ENCODE data around the gene ZNF714. TPM values are rescaled to one million over a fixed set of nuclear protein-coding genes. Genes with fewer than 3 reads are reported as not detected.
A peak's percentile ranks its signal among the peaks of the same experiment; 100 is the strongest.

ZNF714 gene
- polyA plus RNA-seq, 1 donor (not counting 4 experiments of a cell fraction or from before 2014, with no cell fraction given) = 8.8 TPM

- Histone ChIP-seq H2AFZ (ENCODE audit: control insufficient read depth, low read length) (no peak overlapping the region), H4K20me1 (ENCODE audit: control insufficient read depth, extremely low read depth, insufficient read depth, low read length) (no peaks in the 10 kb centered on the region), H3K36me3 (ENCODE audit: control insufficient read depth in 2 of 2, extremely low read depth in 1 of 2, insufficient read depth in 2 of 2, low read length in 2 of 2) (peaks cover 10 to 19% of the 10 kb centered on the region in 2 experiments), H3K9ac (ENCODE audit: control insufficient read depth, extremely low read depth, insufficient read depth, low read length) (no peak overlapping the region), H3K9me1 (ENCODE audit: control insufficient read depth, extremely low read depth, insufficient read depth, low read length) (no peaks in the 10 kb centered on the region), H3K4me3 (ENCODE audit: control insufficient read depth in 2 of 3, extremely low read depth in 1 of 3, insufficient read depth in 2 of 3, low read depth in 1 of 3, low read length in 3 of 3) (no peak overlapping the region), H3K27me3 (ENCODE audit: control insufficient read depth, extremely low read depth, insufficient read depth, low read length) (no peaks in the 10 kb centered on the region), H3K27ac (ENCODE audit: control insufficient read depth, insufficient read depth, low read length) (no peak overlapping the region), H3K4me1 (ENCODE audit: control insufficient read depth, extremely low read depth, insufficient read depth, low read length) (no peaks in the 10 kb centered on the region), H3K4me2 (ENCODE audit: control insufficient read depth, extremely low read depth, insufficient read depth, low read depth, low read length) (no peak overlapping the region), H3K9me3 (ENCODE audit: control insufficient read depth, low read depth, low read length) (no peaks in the 10 kb centered on the region), H3K79me2 (ENCODE audit: control insufficient read depth, insufficient read depth, low read length) (peaks cover 32% of the 10 kb centered on the region)
- DNase-seq (ENCODE audit: low read depth, low spot score) (no peak), FAIRE-seq (no peak)
- dilution Hi-C loops (cut with MboI; ENCODE audit: extremely low pct_ligation_motif_present, low sequenced_read_pairs) = no loop called here
- TF ChIP-seq CTCF (optimal IDR thresholded peaks at IDR 0.05 in 1 of 3, IDR thresholded peaks at IDR 0.05 in 1 of 3, conservative IDR thresholded peaks at IDR 0.05 in 1 of 3; ENCODE audit: extremely low read depth in 1 of 3, insufficient read depth in 2 of 3, low read length in 3 of 3) (no peak), EZH2 (IDR thresholded peaks at IDR 0.05; ENCODE audit: low read length) (no peak)
Observed at GRCh38 chr19:21151460-21151859, 69.5 kb downstream of the ZNF714 start.

- DNase-seq (ENCODE audit: low read depth, low spot score) (no peak), FAIRE-seq (peak; percentile 32)
- H3K27me3 ChIP-seq (ENCODE audit: control insufficient read depth, extremely low read depth, insufficient read depth, low read length) = no peaks in the 10 kb centered on the region
- peaks cover 4% of the 10 kb centered on the region for H3K4me1 ChIP-seq (ENCODE audit: control insufficient read depth, extremely low read depth, insufficient read depth, low read length)
- peaks cover 5 to 7% of the 10 kb centered on the region in 2 experiments for H3K36me3 ChIP-seq (ENCODE audit: control insufficient read depth in 2 of 2, extremely low read depth in 1 of 2, insufficient read depth in 2 of 2, low read length in 2 of 2)
- no peak overlapping the region for H3K4me3 ChIP-seq (ENCODE audit: control insufficient read depth in 2 of 3, extremely low read depth in 1 of 3, insufficient read depth in 2 of 3, low read depth in 1 of 3, low read length in 3 of 3)
- no peak overlapping the region for H3K27ac ChIP-seq (ENCODE audit: control insufficient read depth, insufficient read depth, low read length)
- no peak overlapping the region for H2AFZ ChIP-seq (ENCODE audit: control insufficient read depth, low read length)
- no peaks in the 10 kb centered on the region for H3K9me3 ChIP-seq (ENCODE audit: control insufficient read depth, low read depth, low read length)
- no peaks in the 10 kb centered on the region for H4K20me1 ChIP-seq (ENCODE audit: control insufficient read depth, extremely low read depth, insufficient read depth, low read length)
- H3K9me1 ChIP-seq (ENCODE audit: control insufficient read depth, extremely low read depth, insufficient read depth, low read length) = no peaks in the 10 kb centered on the region
- peaks cover 69% of the 10 kb centered on the region for H3K79me2 ChIP-seq (ENCODE audit: control insufficient read depth, insufficient read depth, low read length)
- dilution Hi-C loops (cut with MboI; ENCODE audit: extremely low pct_ligation_motif_present, low sequenced_read_pairs) = no loop called here
- TF ChIP-seq EZH2 (IDR thresholded peaks at IDR 0.05; ENCODE audit: low read length) (no peak), CTCF (optimal IDR thresholded peaks at IDR 0.05 in 1 of 3, IDR thresholded peaks at IDR 0.05 in 1 of 3, conservative IDR thresholded peaks at IDR 0.05 in 1 of 3; ENCODE audit: extremely low read depth in 1 of 3, insufficient read depth in 2 of 3, low read length in 3 of 3) (no peak)
- H3K9ac ChIP-seq (ENCODE audit: control insufficient read depth, extremely low read depth, insufficient read depth, low read length) = no peak overlapping the region
- H3K4me2 ChIP-seq (ENCODE audit: control insufficient read depth, extremely low read depth, insufficient read depth, low read depth, low read length) = no peak overlapping the region
Observed at GRCh38 chr19:21158523-21159135, 76.6 kb downstream of the ZNF714 start.

All from keratinocyte (primary cell).